Measurements from ENCODE around the gene APBB2. TPM values are rescaled to one million over a fixed set of nuclear protein-coding genes. Genes with fewer than 3 reads are reported as not detected.

APBB2 gene
- total RNA-seq, 2 donors from 2014 or later: 56.1 to 64.8 TPM

DNA sequence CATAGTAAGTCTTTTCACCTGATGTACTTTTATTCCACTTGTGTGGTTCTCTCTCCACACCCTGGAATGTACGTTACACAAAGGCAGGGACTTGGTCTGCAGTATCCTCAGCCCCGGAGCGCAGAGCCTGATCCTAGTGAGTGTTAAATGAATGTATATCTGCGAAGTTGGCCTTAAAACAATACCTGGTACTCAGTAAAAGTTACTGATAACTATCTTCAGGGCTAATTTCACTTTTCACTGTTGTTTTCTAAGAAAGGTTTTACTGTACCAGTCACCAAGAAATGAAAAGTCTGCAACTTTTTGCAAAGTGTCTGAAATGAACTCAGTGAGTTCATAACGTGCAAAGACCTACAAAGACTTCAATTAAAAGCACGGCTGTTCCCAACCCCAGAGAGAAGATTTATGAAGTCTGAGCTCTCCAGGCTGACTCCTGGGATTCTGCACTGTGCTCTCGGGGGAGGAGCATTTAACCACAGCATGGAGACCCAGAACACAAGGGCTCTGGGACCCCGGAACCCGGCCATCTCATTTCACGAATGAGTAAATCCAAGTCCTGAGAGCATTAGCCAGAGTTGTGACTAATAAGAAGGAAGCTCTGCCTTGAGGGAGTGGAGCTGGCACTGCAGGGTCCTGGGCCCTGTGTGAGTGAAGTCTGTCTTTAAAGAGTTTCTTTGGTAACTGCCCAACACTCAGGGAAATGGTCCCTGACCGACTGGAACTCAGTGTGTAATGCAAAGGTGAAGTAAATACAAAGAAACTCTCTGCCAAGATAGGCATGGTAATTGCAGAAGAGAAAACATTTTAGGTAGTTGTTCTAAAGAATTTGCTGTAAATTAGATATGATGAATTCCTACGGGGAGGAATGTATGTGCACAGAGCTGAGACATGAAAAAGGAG is 298.8 kb downstream of the APBB2 start:
- peaks cover 37% of the 10 kb centered on the region for H3K36me3 Mint-ChIP-seq (ENCODE audit: low read depth)
- peaks cover 3% of the 10 kb centered on the region for H3K4me1 Mint-ChIP-seq
- no peaks in the 10 kb centered on the region for H3K27me3 Mint-ChIP-seq (ENCODE audit: insufficient read depth)
- no peak overlapping the region for H3K4me3 Mint-ChIP-seq
- H3K4me1 ChIP-seq (ENCODE audit: control insufficient read depth, insufficient read depth, low read length): no peaks in the 10 kb centered on the region
- H3K36me3 ChIP-seq (ENCODE audit: control insufficient read depth, insufficient read depth, low read length): no peaks in the 10 kb centered on the region
- peaks cover 6% of the 10 kb centered on the region for H3K9me3 ChIP-seq (ENCODE audit: control insufficient read depth, low read length)
- H3K27ac ChIP-seq (ENCODE audit: low read depth, low read length): no peak overlapping the region
- no peak overlapping the region for H3K9ac ChIP-seq (ENCODE audit: extremely low read depth, low read length, poor library complexity, severe bottlenecking)
- no peak for TF ChIP-seq CTCF (conservative IDR thresholded peaks at IDR 0.05)
- no peak overlapping the region for H3K4me3 ChIP-seq (ENCODE audit: low read length)
- 93 to 95% methylated on average over 10 to 12 of the region's 12 CpGs for WGBS, 2 experiments (ENCODE audit: insufficient coverage in 1 of 2, insufficient read length in 1 of 2)
- H3K27ac Mint-ChIP-seq: no peak overlapping the region
- no peak for DNase-seq
- H3K27me3 ChIP-seq (ENCODE audit: control insufficient read depth, insufficient read depth, low read length, poor library complexity, severe bottlenecking): no peaks in the 10 kb centered on the region
- peaks cover 5% of the 10 kb centered on the region for H3K9me3 Mint-ChIP-seq

DNA sequence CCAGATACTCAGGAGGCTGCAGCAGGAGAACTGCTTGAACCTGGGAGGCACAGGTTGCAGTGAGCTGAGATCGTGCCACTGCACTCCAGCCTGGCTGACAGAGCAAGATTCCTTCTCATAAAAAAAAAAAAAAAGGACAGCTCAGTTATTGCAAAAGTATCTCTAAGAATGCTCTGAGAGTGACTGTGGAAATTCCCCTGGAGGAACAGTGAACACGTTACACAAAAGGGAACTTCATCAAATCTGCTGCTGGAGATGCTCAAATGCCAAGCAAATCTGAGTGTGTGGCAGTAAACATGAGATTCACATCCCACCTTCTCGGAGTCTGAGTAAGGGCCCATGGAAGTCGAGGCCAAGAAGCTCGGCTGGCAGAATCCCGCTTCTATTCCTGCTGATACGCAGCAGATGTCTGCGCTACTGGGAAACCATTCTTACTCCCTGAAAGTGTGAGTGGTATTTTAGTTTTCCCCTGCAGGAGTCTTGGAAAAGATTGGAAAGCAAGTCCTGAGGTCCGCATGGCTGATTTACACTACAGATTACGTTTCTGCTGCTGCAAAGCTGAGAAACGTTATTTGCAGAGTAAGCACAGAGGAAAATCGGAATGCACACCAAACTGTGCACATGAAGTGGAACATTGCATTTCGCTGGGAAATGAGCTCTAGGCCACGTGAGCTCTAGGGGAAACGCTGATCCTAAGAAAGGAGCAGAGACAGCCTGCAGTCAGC is 301.7 kb downstream of the APBB2 start:
- H3K36me3 ChIP-seq (ENCODE audit: control insufficient read depth, insufficient read depth, low read length): no peaks in the 10 kb centered on the region
- H3K27me3 Mint-ChIP-seq (ENCODE audit: insufficient read depth): no peaks in the 10 kb centered on the region
- H3K36me3 Mint-ChIP-seq (ENCODE audit: low read depth): peaks cover 30% of the 10 kb centered on the region
- no peak overlapping the region for H3K9ac ChIP-seq (ENCODE audit: extremely low read depth, low read length, poor library complexity, severe bottlenecking)
- 92 to 93% methylated on average over 14 to 15 of the region's 15 CpGs for WGBS, 2 experiments (ENCODE audit: insufficient coverage in 1 of 2, insufficient read length in 1 of 2)
- H3K9me3 ChIP-seq (ENCODE audit: control insufficient read depth, low read length): peaks cover 6% of the 10 kb centered on the region
- no peak overlapping the region for H3K4me3 ChIP-seq (ENCODE audit: low read length)
- H3K4me1 Mint-ChIP-seq: peaks cover 6% of the 10 kb centered on the region
- no peak for DNase-seq
- H3K27me3 ChIP-seq (ENCODE audit: control insufficient read depth, insufficient read depth, low read length, poor library complexity, severe bottlenecking): no peaks in the 10 kb centered on the region
- H3K4me3 Mint-ChIP-seq: no peak overlapping the region
- H3K4me1 ChIP-seq (ENCODE audit: control insufficient read depth, insufficient read depth, low read length): no peaks in the 10 kb centered on the region
- no peak overlapping the region for H3K27ac ChIP-seq (ENCODE audit: low read depth, low read length)
- TF ChIP-seq CTCF (conservative IDR thresholded peaks at IDR 0.05): no peak
- no peak overlapping the region for H3K27ac Mint-ChIP-seq
- peaks cover 5% of the 10 kb centered on the region for H3K9me3 Mint-ChIP-seq

DNA sequence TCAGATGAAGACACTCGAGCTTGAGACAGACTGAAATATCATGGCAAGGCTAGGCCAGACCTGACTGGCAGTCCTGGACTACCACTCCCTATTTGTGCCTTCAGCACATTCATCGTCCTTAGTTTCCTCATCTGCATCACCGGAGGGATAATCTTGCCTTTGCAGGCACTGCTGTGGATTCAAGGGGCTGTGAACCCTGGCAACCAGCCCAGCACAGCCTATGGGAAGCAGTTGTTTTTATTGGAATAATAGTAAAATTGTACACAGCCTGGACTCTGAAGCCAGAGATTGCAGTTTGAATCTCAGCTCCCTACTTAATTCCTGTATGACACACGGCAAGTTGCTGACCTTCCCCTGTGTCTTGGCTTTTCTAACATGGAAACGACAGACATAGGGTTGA is 303.6 kb downstream of the APBB2 start:
- peaks cover 3% of the 10 kb centered on the region for H3K4me1 Mint-ChIP-seq
- Histone ChIP-seq H3K36me3 (ENCODE audit: control insufficient read depth, insufficient read depth, low read length) (no peaks in the 10 kb centered on the region), H3K9me3 (ENCODE audit: control insufficient read depth, low read length) (peaks cover 6% of the 10 kb centered on the region), H3K4me3 (ENCODE audit: low read length) (no peak overlapping the region), H3K9ac (ENCODE audit: extremely low read depth, low read length, poor library complexity, severe bottlenecking) (no peak overlapping the region), H3K4me1 (ENCODE audit: control insufficient read depth, insufficient read depth, low read length) (no peaks in the 10 kb centered on the region), H3K27ac (ENCODE audit: low read depth, low read length) (no peak overlapping the region), H3K27me3 (ENCODE audit: control insufficient read depth, insufficient read depth, low read length, poor library complexity, severe bottlenecking) (no peaks in the 10 kb centered on the region)
- DNase-seq: no peak
- no peak overlapping the region for H3K27ac Mint-ChIP-seq
- peaks cover 5% of the 10 kb centered on the region for H3K9me3 Mint-ChIP-seq
- H3K27me3 Mint-ChIP-seq (ENCODE audit: insufficient read depth): no peaks in the 10 kb centered on the region
- H3K4me3 Mint-ChIP-seq: no peak overlapping the region
- no peak for TF ChIP-seq CTCF (conservative IDR thresholded peaks at IDR 0.05)
- WGBS, 2 experiments (ENCODE audit: insufficient coverage in 1 of 2, insufficient read length in 1 of 2): 84 to 88% methylated on average over 5 of the region's 5 CpGs
- peaks cover 28% of the 10 kb centered on the region for H3K36me3 Mint-ChIP-seq (ENCODE audit: low read depth)

All from endodermal cell (in vitro differentiated cells).